ENCODE data around the gene TMEM131.

- no peak for TF ChIP-seq CTCF (IDR thresholded peaks at IDR 0.05; ENCODE audit: low read depth, low read length)
- TF ChIP-seq POLR2A (IDR thresholded peaks at IDR 0.05; ENCODE audit: extremely low read depth, insufficient read length), result no peak
- TF ChIP-seq MAX (IDR thresholded peaks at IDR 0.05; ENCODE audit: low read depth, low read length), result no peak
Measured at GRCh38 chr2:97808816-97809215, 186.9 kb downstream of the TMEM131 start.

Measured in NB4 (cell line).